Coronary artery (tissue), 2 donors: Measurements from ENCODE around the gene PASD1.
"Not testable (repeated sequence)": the region's sequence is repeated elsewhere in the genome, so short reads cannot be mapped to it uniquely, and the experiment has no call there.

ENCODE experiments used
- DNase-seq: peaks from one replicate; pipeline ENCODE4 v3.0.0-alpha.2; 2017; ENCODE audit warnings: low spot score
- H3K27ac ChIP-seq, 2 donors: fragments of 200-600 bp; sonication (generic); one replicate each; pipeline ENCODE4 v1.5.1; 2016 to 2019
- H3K4me3 ChIP-seq: fragments of 200-600 bp; sonication (generic); 2 replicates; pipeline ENCODE4 v1.5.1; 2016; ENCODE audit warnings: mild to moderate bottlenecking, moderate library complexity
- TF ChIP-seq, protein P1 (sequence below): fragments of 200-600 bp; sonication (generic); IDR thresholded peaks from one replicate; pipeline ENCODE4 v1.5.1; 2019; ENCODE audit warnings: antibody characterized with exemption

PASD1 gene

DNA sequence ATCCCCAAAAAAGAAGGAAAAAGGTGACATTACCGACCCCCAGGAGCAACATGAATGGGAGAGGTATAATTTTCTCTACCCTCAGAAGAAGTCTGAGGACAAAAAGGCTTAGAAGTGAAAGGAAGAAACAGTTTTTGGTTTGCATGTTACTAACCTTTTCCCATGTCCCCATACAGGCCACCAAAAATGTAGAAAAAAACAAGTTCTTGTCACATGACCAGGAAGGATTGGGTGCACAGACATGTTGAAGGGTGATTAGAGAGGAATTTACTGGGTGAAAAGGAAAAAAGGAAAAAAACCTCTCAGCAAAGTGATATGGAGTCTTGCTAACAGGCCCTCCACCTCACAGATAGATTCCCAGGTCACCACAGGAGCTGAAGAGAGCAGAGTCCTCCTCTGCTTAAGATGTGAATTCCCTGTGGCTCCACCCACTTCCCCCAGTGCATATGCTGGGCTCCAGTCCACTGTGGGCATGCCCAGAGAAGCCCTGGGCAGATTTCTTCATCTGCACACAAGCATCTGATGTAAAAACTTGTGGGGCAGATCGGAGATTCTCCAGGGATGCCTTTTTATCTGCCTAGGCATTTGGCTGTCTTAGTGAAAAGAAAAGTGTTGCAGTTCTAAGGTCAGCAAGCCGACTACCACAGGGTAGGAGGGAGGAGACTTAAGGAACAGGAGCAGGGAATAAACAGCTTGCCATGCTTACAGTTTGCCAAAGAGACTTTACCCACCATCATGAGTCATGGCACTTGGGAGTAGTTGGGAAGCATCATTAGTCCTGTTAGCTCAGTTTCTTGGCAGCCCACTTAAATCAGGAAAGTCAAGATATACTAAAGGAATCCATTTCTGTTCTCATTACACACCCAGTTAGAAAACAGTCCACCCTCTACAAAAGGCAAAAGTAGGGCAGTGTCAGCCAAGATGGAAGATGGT lies 25.0 kb upstream of the PASD1 start:
- no peak overlapping the region for H3K4me3 ChIP-seq
- DNase-seq = no peak
- TF ChIP-seq, protein P1, sequence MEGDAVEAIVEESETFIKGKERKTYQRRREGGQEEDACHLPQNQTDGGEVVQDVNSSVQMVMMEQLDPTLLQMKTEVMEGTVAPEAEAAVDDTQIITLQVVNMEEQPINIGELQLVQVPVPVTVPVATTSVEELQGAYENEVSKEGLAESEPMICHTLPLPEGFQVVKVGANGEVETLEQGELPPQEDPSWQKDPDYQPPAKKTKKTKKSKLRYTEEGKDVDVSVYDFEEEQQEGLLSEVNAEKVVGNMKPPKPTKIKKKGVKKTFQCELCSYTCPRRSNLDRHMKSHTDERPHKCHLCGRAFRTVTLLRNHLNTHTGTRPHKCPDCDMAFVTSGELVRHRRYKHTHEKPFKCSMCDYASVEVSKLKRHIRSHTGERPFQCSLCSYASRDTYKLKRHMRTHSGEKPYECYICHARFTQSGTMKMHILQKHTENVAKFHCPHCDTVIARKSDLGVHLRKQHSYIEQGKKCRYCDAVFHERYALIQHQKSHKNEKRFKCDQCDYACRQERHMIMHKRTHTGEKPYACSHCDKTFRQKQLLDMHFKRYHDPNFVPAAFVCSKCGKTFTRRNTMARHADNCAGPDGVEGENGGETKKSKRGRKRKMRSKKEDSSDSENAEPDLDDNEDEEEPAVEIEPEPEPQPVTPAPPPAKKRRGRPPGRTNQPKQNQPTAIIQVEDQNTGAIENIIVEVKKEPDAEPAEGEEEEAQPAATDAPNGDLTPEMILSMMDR = no peak
- H3K27ac ChIP-seq = no peak overlapping the region

DNA sequence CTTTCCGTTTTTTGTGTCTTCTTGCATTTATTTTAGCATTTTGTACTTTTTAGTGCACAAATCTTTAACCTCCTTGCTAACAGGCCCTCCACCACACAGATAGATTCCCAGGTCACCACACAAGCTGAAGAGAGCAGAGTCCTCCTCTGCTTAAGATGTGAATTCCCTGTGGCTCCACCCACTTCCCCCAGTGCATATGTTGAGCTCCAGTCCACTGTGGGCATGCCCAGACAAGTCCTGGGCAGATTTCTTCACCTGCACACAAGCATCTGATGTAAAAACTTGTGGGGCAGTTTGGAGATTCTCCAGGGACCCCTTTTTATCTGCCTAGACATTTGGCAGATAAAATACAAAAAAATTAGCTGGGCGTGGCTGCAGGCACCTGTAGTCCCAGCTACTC lies 19.8 kb upstream of the PASD1 start:
- no peak for DNase-seq
- H3K27ac ChIP-seq = no peak overlapping the region
- no peak overlapping the region for H3K4me3 ChIP-seq
- TF ChIP-seq, protein P1 = no peak

DNA sequence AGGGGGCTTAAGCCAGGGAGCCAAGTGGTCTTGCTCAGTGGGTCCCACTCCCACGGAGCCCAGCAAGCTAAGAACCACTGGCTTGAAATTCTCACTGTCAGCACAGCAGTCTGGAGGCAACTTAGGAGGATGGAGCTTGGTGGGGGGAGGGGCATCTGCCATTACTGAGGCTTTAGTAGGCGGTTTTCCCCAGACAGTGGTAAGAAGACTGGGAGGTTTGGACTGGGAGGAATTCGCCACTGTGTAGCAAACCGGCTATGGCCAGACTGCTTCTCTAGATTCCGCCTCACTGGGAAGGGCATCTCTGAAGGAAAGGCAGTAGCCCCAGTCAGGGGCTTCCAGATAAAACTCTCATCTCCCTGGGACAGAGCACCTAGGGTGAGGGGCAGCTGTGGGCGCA lies 17.2 kb upstream of the PASD1 start:
- H3K4me3 ChIP-seq, H3K27ac ChIP-seq, DNase-seq: not testable (repeated sequence)

DNA sequence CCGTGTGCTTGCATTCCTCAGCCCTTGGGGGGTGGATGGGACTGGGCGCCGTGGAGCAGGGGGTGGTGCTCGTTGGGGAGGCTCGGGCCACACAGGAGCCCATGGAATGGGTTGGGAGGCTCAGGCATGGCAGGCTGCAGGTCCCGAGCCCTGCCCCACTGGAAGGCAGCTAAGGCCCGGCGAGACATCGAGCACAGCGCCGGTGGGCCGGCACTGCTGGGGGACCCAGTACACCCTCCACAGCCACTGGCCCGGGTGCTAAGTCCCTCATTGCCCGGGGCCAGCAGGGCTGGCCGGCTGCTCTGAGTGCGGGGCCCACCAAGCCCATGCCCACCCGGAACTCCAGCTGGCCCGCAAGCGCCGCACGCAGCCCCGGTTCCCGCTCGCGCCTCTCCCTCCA lies 12.3 kb upstream of the PASD1 start:
- DNase-seq, H3K4me3 ChIP-seq, H3K27ac ChIP-seq: not testable (repeated sequence)

DNA sequence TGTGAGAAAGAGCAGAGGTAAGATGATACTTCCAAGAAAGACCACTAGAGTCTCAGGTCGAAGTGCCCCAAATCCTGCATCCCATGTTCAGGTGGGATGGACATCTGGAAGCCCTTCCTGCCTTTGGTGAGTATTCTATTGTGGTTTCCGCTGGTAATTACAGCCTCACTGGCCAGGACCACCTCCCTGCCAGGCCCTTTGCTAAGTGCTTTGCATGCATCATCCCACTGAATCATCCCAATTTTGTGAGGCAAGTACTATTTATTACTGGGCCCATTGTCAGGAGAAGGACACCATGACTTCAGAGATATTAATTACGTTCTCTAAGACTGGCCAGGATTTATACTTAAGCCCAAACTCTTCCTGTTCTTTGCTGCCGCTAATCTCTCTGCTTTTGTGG lies 10.7 kb upstream of the PASD1 start:
- TF ChIP-seq, protein P1 = no peak
- DNase-seq = no peak
- no peak overlapping the region for H3K4me3 ChIP-seq
- no peak overlapping the region for H3K27ac ChIP-seq

DNA sequence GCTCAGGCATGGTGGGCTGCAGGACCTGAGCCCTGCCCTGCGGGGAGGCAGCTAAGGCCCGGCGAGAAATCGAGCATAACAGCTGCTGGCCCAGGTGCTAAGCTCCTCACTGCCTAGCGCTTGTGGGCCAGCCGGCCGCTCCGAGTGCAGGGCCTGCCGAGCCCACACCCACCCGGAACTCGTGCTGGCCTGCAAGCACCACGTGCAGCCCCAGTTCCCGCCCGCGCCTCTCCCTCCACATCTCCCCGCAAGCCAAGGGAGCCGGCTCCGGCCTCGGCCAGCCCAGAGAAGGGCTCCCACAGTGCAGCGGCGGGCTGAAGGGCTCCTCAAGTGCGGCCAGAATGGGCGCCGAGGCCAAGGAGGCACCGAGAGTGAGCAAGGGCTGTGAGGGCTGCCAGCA lies 8.2 kb upstream of the PASD1 start:
- DNase-seq, H3K4me3 ChIP-seq, H3K27ac ChIP-seq: not testable (repeated sequence)

DNA sequence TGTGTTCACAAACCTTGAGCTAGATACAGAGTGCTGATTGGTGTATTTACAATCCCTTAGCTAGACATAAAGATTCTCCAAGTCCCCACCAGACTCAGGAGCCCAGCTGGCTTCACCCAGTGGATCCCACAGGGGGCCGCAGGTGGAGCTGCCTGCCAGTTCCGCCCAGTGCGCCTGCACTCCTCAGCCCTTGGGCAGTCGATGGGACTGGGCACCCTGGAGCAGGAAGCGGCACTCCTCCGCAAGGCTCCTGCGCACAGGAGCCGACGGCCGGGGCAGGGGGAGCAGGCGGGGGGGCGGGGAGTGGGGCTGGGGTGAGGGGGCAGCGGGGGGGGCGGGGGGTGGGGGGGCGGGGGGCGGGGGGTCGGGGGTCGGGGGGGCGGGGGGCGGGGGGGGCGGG lies 990 bp upstream of the PASD1 start:
- not testable (repeated sequence) for H3K4me3 ChIP-seq

DNA sequence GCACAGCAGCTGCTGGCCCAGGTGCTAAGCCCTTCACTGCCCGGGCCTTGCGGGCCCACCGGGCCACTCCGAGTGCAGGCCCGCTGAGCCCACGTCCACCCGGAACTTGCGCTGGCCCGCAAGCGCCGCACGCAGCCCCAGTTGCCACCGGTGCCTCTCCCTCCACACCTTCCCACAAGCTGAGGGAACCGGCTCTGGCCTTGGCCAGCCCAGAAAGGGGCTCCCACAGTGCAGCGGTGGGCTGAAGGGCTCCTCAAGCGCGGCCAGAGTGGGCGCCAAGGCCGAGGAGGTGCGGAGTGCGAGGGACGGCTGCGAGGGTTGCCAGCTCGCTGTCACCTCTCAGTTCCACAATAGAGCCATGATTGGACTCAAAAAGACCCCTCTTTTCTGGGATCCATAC lies 472 bp upstream of the PASD1 start:
- not testable (repeated sequence) for H3K27ac ChIP-seq, H3K4me3 ChIP-seq, DNase-seq

More for the DNA sequence above, 990 bp upstream of the PASD1 start:
- not testable (repeated sequence) for H3K27ac ChIP-seq, DNase-seq

DNA sequence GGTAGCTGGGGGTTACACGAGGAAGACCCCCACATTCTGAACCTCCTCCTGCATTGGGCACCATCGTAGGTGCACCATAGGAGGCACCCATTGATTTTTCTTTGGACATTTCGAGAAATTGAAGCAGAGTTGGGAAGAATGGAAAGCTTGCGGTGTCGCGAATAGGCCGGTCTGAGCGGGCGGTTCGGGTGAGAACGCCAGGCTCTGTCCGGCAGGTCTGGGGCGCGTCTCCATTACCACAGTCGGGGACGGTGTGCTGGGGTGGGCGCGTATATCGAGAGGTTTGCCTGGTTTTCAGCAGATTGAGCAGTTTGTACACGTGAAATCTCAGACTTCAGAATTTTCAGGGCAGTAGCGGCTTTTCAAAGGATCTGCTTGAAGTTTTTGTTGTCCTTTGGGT lies 560 bp downstream of the PASD1 start:
- TF ChIP-seq, protein P1 = no peak
- DNase-seq = no peak
- Histone ChIP-seq H3K4me3 (no peak overlapping the region), H3K27ac (no peak overlapping the region)

DNA sequence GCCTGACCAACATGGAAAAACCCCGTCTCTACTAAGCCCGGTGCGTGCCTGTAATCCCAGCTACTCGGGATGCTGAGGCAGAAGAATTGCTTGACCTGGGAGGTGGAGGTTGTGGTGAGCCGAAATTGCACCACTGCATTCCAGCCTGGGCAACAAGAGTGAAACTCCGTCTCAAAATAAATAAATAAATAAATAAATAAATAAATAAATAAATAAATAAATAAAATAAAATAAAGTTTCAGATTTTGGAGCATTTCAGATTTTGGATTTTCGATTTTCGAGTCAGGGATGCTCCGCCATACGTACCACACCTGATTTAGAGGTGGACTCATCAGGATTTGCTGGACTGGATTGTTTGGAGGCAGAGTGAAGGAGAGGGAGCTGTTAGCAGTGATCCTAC lies 3.4 kb downstream of the PASD1 start:
- H3K27ac ChIP-seq, DNase-seq: not testable (repeated sequence)

More for the DNA sequence above, 3.4 kb downstream of the PASD1 start:
- not testable (repeated sequence) for H3K4me3 ChIP-seq
